Liver (tissue), 9 donors: Measurements from ENCODE around the gene TRAPPC3L. TPM values are rescaled to one million over a fixed set of nuclear protein-coding genes. Genes with fewer than 3 reads are reported as not detected.

Experiments
- DNase-seq: peaks from one replicate; pipeline ENCODE4 v3.0.0-alpha.2; 2017; ENCODE audit warnings: low spot score
- H3K27ac ChIP-seq, 2 donors: one replicate each; pipeline ENCODE4 v1.7.0; 2013; ENCODE audit warnings: inconsistent platforms in 2 of 2, low read length in 2 of 2, control low read depth in 1 of 2, low read depth in 1 of 2, mild to moderate bottlenecking in 1 of 2
- H3K27me3 ChIP-seq, 4 donors: one replicate each; pipeline versions ENCODE4 v1.6.1 to v1.7.0; 2013; ENCODE audit warnings: low read length in 3 of 4, inconsistent platforms in 1 of 4, mild to moderate bottlenecking in 1 of 4, moderate library complexity in 1 of 4; ENCODE audit not compliant: control insufficient read depth in 4 of 4, insufficient read depth in 4 of 4
- H3K36me3 ChIP-seq, 4 donors: one replicate each; pipeline versions ENCODE4 v1.6.1 to v1.7.0; 2013; ENCODE audit warnings: low read length in 3 of 4, mild to moderate bottlenecking in 3 of 4, low read depth in 1 of 4, moderate library complexity in 1 of 4; ENCODE audit not compliant: control insufficient read depth in 4 of 4, insufficient read depth in 3 of 4
- H3K4me1 ChIP-seq, 4 donors: one replicate each; pipeline versions ENCODE4 v1.6.1 to v1.7.0; 2013; ENCODE audit warnings: low read length in 3 of 4, mild to moderate bottlenecking in 3 of 4, moderate library complexity in 1 of 4; ENCODE audit not compliant: control insufficient read depth in 4 of 4, insufficient read depth in 4 of 4
- H3K4me3 ChIP-seq, 3 donors: one replicate each; pipeline versions ENCODE4 v1.6.1 to v1.7.0; 2013; ENCODE audit warnings: low read length in 3 of 3, control low read depth in 1 of 3, low read depth in 1 of 3, mild to moderate bottlenecking in 1 of 3
- H3K9ac ChIP-seq, 2 donors: one replicate each; pipeline ENCODE4 v1.7.0; 2013; ENCODE audit warnings: low read length in 2 of 2, mild to moderate bottlenecking in 2 of 2, moderate library complexity in 2 of 2, control low read depth in 1 of 2, low read depth in 1 of 2
- H3K9me3 ChIP-seq, 4 donors: one replicate each; pipeline versions ENCODE4 v1.6.1 to v1.7.0; 2013; ENCODE audit warnings: low read length in 3 of 4; ENCODE audit not compliant: control insufficient read depth in 4 of 4
- EGR1 ChIP-seq, 2 donors: IDR thresholded peaks; 2 replicates each; pipeline ENCODE4 v1.6.1; 2016 to 2018; ENCODE audit warnings: antibody characterized with exemption in 2 of 2, low read depth in 2 of 2
- FOXA1 ChIP-seq: IDR thresholded peaks from 2 replicates; pipeline ENCODE4 v1.6.1; 2016; ENCODE audit warnings: antibody characterized with exemption
- FOXA2 ChIP-seq: IDR thresholded peaks from 2 replicates; pipeline ENCODE4 v1.6.1; 2016; ENCODE audit warnings: antibody characterized with exemption
- GABPA ChIP-seq, 2 donors: IDR thresholded peaks in 1 of 2; conservative IDR thresholded peaks in 1 of 2; 2 replicates each; pipeline ENCODE4 v1.6.1; 2016; ENCODE audit warnings: antibody characterized with exemption in 2 of 2, mild to moderate bottlenecking in 1 of 2, moderate library complexity in 1 of 2
- HNF4A ChIP-seq, 2 donors: conservative IDR thresholded peaks; 2 replicates each; pipeline ENCODE4 v1.6.1; 2016; ENCODE audit warnings: antibody characterized with exemption in 2 of 2, mild to moderate bottlenecking in 2 of 2
- HNF4G ChIP-seq: IDR thresholded peaks from 2 replicates; pipeline ENCODE4 v1.6.1; 2016; ENCODE audit warnings: antibody characterized with exemption
- JUND ChIP-seq, 2 donors: IDR thresholded peaks; 2 replicates each; pipeline ENCODE4 v1.6.1; 2016; ENCODE audit warnings: antibody characterized with exemption in 2 of 2
- NR2F2 ChIP-seq: IDR thresholded peaks from 2 replicates; pipeline ENCODE4 v1.6.1; 2016; ENCODE audit warnings: antibody characterized with exemption
- RAD21 ChIP-seq, 2 donors: IDR thresholded peaks; 2 replicates each; pipeline ENCODE4 v1.6.1; 2016; ENCODE audit warnings: antibody characterized with exemption in 2 of 2, mild to moderate bottlenecking in 2 of 2
- RXRA ChIP-seq, 2 donors: IDR thresholded peaks; 2 replicates each; pipeline ENCODE4 v1.6.1; 2017 to 2018; ENCODE audit warnings: antibody characterized with exemption in 2 of 2, mild to moderate bottlenecking in 1 of 2
- SP1 ChIP-seq: IDR thresholded peaks from 2 replicates; pipeline ENCODE4 v1.6.1; 2018; ENCODE audit warnings: antibody characterized with exemption, mild to moderate bottlenecking
- TAF1 ChIP-seq: conservative IDR thresholded peaks from 2 replicates; pipeline ENCODE4 v1.6.1; 2016; ENCODE audit warnings: antibody characterized with exemption, mild to moderate bottlenecking
- YY1 ChIP-seq: IDR thresholded peaks from 2 replicates; pipeline ENCODE4 v1.6.1; 2016; ENCODE audit warnings: antibody characterized with exemption, mild to moderate bottlenecking
- WGBS: extraction: QIAGEN DNeasy Blood & Tissue Kit; methylation state at CpG from one replicate; pipeline ENCODE4 v1.1.7; 2013; 5-methylcytosine and 5-hydroxymethylcytosine counted together
- polyA plus RNA-seq, 2 donors: library from polyadenylated mRNA; stranded (reverse) in 1 of 2; unstranded in 1 of 2; fragments of 200-250 nt in 1 of 2; fragments of >200 nt in 1 of 2; fragmentation: Nextera tagmentation in 1 of 2; extraction: Ambion mirVana in 1 of 2; gene quantifications; one replicate each; pipeline versions ENCODE4 v1.2.1 to v1.2.3, GENCODE V29; 2013 to 2015
- total RNA-seq, 2 donors: library from RNA; depleted of rRNA; stranded (reverse); fragments of >200 nt; gene quantifications; one replicate each; pipeline ENCODE4 v1.2.3, GENCODE V29; 2014
- TF ChIP-seq, protein P1 (sequence below): fragments of 150-350 bp; IDR thresholded peaks from 2 replicates; pipeline ENCODE4 v1.5.1; 2017; ENCODE audit warnings: improper control_type of control experiment, low read depth, low read length; ENCODE audit not compliant: missing input control
- TF ChIP-seq, protein P2 (sequence below): IDR thresholded peaks from 2 replicates; pipeline ENCODE4 v1.6.1; 2016; ENCODE audit warnings: antibody characterized with exemption
- TF ChIP-seq, protein P3 (sequence below): IDR thresholded peaks from 2 replicates; pipeline ENCODE4 v1.6.1; 2016; ENCODE audit warnings: antibody characterized with exemption
- TF ChIP-seq, protein P4 (sequence below): IDR thresholded peaks from 2 replicates; pipeline ENCODE4 v1.6.1; 2016; ENCODE audit warnings: antibody characterized with exemption
- TF ChIP-seq, protein P5 (sequence below): IDR thresholded peaks from 2 replicates; pipeline ENCODE4 v1.6.1; 2016; ENCODE audit warnings: antibody characterized with exemption, mild to moderate bottlenecking
- donor health status: healthy.
- donor health status: healthy.
- donor health status: healthy.
- donor health status: healthy.
- donor health status: healthy.

TRAPPC3L gene
- total and polyA plus RNA-seq, 4 donors = 0.08 to 0.21 (median 0.16) TPM

DNA sequence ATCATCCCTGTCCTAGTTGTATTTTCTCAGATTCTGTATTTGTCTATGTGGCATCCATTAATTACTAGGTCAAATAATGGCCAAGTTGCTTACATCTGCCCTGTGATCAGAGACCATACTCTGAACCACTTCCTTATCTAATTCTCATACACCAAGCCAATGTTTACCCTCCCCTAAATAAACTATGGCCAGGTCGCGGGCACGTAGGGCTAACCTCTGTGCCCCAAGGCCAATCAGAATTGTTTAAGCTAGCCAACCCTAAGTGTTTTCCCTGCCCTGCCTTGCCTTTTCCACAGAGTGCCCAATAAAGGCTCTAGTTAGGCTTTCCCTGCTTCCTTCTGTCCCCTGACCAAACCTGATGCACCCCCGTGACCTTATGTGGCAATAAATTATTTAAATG is 5.3 kb upstream of the TRAPPC3L start (continued):
- TF ChIP-seq, protein P1, sequence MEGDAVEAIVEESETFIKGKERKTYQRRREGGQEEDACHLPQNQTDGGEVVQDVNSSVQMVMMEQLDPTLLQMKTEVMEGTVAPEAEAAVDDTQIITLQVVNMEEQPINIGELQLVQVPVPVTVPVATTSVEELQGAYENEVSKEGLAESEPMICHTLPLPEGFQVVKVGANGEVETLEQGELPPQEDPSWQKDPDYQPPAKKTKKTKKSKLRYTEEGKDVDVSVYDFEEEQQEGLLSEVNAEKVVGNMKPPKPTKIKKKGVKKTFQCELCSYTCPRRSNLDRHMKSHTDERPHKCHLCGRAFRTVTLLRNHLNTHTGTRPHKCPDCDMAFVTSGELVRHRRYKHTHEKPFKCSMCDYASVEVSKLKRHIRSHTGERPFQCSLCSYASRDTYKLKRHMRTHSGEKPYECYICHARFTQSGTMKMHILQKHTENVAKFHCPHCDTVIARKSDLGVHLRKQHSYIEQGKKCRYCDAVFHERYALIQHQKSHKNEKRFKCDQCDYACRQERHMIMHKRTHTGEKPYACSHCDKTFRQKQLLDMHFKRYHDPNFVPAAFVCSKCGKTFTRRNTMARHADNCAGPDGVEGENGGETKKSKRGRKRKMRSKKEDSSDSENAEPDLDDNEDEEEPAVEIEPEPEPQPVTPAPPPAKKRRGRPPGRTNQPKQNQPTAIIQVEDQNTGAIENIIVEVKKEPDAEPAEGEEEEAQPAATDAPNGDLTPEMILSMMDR = no peak
- TF ChIP-seq SP1 (peak; percentile 89), FOXA1 (peak; percentile 48), TAF1 (no peak), EGR1 (IDR thresholded peaks at IDR 0.05; ENCODE audit: low read depth in 2 of 2) (no peak), HNF4G (no peak)
- TF ChIP-seq, protein P2, sequence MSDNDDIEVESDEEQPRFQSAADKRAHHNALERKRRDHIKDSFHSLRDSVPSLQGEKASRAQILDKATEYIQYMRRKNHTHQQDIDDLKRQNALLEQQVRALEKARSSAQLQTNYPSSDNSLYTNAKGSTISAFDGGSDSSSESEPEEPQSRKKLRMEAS = no peak

DNA sequence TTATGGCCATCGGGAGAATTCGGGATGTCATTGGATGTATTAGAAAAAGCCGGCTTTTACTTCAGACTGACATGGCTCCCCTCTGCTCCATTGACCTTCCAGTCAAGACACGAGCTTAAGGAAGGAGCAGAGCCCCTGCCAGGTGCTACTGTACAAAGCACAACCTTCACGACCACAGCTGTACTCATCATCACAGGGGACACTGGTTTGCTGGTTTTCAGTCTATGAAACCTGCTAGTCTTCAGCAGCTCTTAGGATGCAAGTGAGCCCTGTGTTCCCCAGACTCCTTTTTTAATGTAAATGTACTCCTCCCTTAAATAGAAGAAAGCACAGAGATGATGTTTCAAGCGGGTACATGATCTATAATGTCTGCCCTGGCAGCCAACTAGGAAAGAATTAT is 1.9 kb upstream of the TRAPPC3L start:
- WGBS = 90% methylated on average over 6 of the region's 6 CpGs
- H3K4me1 ChIP-seq = peaks cover 0 to 5% (median under 1%) of the 10 kb centered on the region in 4 donors

DNA sequence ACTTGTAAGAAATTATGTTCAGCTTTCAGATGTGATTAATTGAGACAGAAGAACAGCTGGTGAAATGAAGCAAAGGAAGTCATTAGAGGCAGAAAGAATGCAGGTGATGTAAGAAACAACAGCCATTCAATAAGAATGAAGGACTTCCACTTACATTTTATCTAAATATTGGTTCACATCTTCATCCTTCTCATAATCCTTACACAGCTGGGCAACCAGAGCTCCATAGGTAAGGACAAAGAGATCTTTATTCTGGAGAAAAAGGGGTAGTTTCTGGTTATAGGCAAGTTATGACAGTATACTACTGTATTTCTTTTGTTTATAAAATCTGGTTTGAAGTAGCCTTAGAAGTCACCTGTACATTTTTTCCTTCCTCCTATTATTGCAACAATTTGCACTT is 2.3 kb downstream of the TRAPPC3L start:
- no peaks in the 10 kb centered on the region for H3K9me3 ChIP-seq
- no peak overlapping the region for H3K9ac ChIP-seq
- no peaks in the 10 kb centered on the region for H3K4me1 ChIP-seq
- peaks cover 0 to 6% (median 2%) of the 10 kb centered on the region in 4 donors for H3K27me3 ChIP-seq
- H3K27ac ChIP-seq = no peak overlapping the region
- no peak for TF ChIP-seq FOXA2
- TF ChIP-seq TAF1 = no peak
- TF ChIP-seq RXRA (IDR thresholded peaks at IDR 0.05) = no peak
- TF ChIP-seq GABPA (IDR thresholded peaks at IDR 0.05 in 1 of 2, conservative IDR thresholded peaks at IDR 0.05 in 1 of 2) = no peak
- TF ChIP-seq RAD21 (IDR thresholded peaks at IDR 0.05) = no peak
- TF ChIP-seq, protein P1 = no peak
- TF ChIP-seq SP1 = no peak
- no peak for TF ChIP-seq FOXA1
- TF ChIP-seq YY1 = no peak
- TF ChIP-seq HNF4A (conservative IDR thresholded peaks at IDR 0.05) = no peak
- TF ChIP-seq, protein P3, sequence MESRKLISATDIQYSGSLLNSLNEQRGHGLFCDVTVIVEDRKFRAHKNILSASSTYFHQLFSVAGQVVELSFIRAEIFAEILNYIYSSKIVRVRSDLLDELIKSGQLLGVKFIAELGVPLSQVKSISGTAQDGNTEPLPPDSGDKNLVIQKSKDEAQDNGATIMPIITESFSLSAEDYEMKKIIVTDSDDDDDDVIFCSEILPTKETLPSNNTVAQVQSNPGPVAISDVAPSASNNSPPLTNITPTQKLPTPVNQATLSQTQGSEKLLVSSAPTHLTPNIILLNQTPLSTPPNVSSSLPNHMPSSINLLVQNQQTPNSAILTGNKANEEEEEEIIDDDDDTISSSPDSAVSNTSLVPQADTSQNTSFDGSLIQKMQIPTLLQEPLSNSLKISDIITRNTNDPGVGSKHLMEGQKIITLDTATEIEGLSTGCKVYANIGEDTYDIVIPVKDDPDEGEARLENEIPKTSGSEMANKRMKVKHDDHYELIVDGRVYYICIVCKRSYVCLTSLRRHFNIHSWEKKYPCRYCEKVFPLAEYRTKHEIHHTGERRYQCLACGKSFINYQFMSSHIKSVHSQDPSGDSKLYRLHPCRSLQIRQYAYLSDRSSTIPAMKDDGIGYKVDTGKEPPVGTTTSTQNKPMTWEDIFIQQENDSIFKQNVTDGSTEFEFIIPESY = no peak
- TF ChIP-seq, protein P2 = no peak
- no peak for TF ChIP-seq HNF4G
- TF ChIP-seq, protein P4, sequence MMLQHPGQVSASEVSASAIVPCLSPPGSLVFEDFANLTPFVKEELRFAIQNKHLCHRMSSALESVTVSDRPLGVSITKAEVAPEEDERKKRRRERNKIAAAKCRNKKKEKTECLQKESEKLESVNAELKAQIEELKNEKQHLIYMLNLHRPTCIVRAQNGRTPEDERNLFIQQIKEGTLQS = no peak
- TF ChIP-seq, protein P5, sequence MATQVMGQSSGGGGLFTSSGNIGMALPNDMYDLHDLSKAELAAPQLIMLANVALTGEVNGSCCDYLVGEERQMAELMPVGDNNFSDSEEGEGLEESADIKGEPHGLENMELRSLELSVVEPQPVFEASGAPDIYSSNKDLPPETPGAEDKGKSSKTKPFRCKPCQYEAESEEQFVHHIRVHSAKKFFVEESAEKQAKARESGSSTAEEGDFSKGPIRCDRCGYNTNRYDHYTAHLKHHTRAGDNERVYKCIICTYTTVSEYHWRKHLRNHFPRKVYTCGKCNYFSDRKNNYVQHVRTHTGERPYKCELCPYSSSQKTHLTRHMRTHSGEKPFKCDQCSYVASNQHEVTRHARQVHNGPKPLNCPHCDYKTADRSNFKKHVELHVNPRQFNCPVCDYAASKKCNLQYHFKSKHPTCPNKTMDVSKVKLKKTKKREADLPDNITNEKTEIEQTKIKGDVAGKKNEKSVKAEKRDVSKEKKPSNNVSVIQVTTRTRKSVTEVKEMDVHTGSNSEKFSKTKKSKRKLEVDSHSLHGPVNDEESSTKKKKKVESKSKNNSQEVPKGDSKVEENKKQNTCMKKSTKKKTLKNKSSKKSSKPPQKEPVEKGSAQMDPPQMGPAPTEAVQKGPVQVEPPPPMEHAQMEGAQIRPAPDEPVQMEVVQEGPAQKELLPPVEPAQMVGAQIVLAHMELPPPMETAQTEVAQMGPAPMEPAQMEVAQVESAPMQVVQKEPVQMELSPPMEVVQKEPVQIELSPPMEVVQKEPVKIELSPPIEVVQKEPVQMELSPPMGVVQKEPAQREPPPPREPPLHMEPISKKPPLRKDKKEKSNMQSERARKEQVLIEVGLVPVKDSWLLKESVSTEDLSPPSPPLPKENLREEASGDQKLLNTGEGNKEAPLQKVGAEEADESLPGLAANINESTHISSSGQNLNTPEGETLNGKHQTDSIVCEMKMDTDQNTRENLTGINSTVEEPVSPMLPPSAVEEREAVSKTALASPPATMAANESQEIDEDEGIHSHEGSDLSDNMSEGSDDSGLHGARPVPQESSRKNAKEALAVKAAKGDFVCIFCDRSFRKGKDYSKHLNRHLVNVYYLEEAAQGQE = no peak
- no peak for TF ChIP-seq EGR1 (IDR thresholded peaks at IDR 0.05; ENCODE audit: low read depth in 2 of 2)
- no peak for TF ChIP-seq NR2F2
- no peak for TF ChIP-seq JUND (IDR thresholded peaks at IDR 0.05)
- H3K4me3 ChIP-seq = no peak overlapping the region
- no peaks in the 10 kb centered on the region for H3K36me3 ChIP-seq
- no peak for DNase-seq

More for the DNA sequence above, 1.9 kb upstream of the TRAPPC3L start:
- no peak for DNase-seq
- H3K27ac ChIP-seq = no peak overlapping the region
- H3K4me3 ChIP-seq = no peak overlapping the region
- no peaks in the 10 kb centered on the region for H3K36me3 ChIP-seq
- H3K9me3 ChIP-seq = no peaks in the 10 kb centered on the region
- no peaks in the 10 kb centered on the region for H3K27me3 ChIP-seq
- TF ChIP-seq, protein P2 = no peak
- TF ChIP-seq JUND (IDR thresholded peaks at IDR 0.05) = no peak
- TF ChIP-seq RAD21 (IDR thresholded peaks at IDR 0.05) = no peak
- H3K9ac ChIP-seq = no peak overlapping the region
